ENCODE measurements around the gene ALG5. TPM values are rescaled to one million over a fixed set of nuclear protein-coding genes. Genes with fewer than 3 reads are reported as not detected.

The ALG5 gene
- total and polyA plus RNA-seq, 2 of the 4 experiments (the other 2 are of a cell fraction): 19.4 to 21.9 TPM

DNA sequence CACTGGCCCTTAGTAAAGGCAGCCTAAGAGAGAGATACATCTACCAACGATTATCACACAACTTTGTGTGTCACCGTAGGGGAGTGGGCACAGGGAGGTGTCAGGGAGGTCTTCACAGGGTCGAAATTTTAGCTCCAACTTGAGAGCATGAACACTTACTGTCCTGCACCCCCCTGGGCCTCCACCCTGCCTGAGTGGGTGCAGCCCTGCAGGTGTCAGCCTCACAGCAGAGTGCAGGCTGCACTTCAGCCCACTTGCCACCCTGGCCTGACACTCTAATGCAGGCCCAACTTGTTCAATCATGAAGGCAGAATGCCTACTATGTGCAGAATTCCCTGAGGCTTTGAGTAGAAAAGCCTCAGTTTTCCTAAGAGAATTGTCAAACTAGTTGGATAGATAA lies 75.1 kb downstream of the ALG5 start:
- ChIA-PET POLR2A (ENCODE audit: unreplicated experiment) (no interaction called here), CTCF (no interaction called here)
- Histone ChIP-seq H2BK20ac (ENCODE audit: low read depth, low read length) (no peak overlapping the region), H3K4me1 (ENCODE audit: control insufficient read depth, insufficient read depth, low read length) (peaks cover 3% of the 10 kb centered on the region), H2BK15ac (ENCODE audit: low read depth, low read length) (no peak overlapping the region), H3K4ac (ENCODE audit: low read depth, low read length) (no peak overlapping the region), H3K9ac (ENCODE audit: low read depth, low read length) (no peak overlapping the region), H3K18ac (ENCODE audit: low read depth, low read length) (no peak overlapping the region), H3K14ac (replicated peaks; ENCODE audit: low read depth, low read length) (no peak overlapping the region), H2BK5ac (ENCODE audit: low read depth, low read length, poor library complexity, severe bottlenecking) (no peak overlapping the region), H4K91ac (ENCODE audit: insufficient read depth, low read depth, low read length) (no peak overlapping the region), H3K9me3 (ENCODE audit: control insufficient read depth, insufficient read depth, low read length) (no peaks in the 10 kb centered on the region), H2AFZ (replicated peaks; ENCODE audit: low read length, poor library complexity) (no peak overlapping the region), H3K27me3 (ENCODE audit: control insufficient read depth, insufficient read depth, low read length) (no peaks in the 10 kb centered on the region), H3K4me3 (ENCODE audit: insufficient read depth, low read depth, low read length) (no peak overlapping the region), H2AK9ac (replicated peaks; ENCODE audit: low read depth, low read length, poor library complexity) (no peak overlapping the region), H2BK120ac (ENCODE audit: low read depth, low read length) (no peak overlapping the region), H4K5ac (ENCODE audit: low read depth, low read length) (no peak overlapping the region), H3K36me3 (ENCODE audit: control insufficient read depth, insufficient read depth, low read length) (no peaks in the 10 kb centered on the region), H4K8ac (ENCODE audit: low read depth in 2 of 2, low read length in 2 of 2) (no peak overlapping the region), H3K23ac (ENCODE audit: low read depth, low read length) (no peak overlapping the region), H3K4me2 (ENCODE audit: low read depth, low read length) (no peak overlapping the region), H3K27ac (ENCODE audit: insufficient read depth, low read length) (no peak overlapping the region), H3K56ac (ENCODE audit: extremely low read depth, insufficient read depth, low read length) (no peak overlapping the region), H3K9me1 (ENCODE audit: insufficient read depth, low read length) (peaks cover 3% of the 10 kb centered on the region; the same call in 1 of the 2 replicates), H3K79me1 (ENCODE audit: low read depth in 1 of 2, low read length in 2 of 2) (peaks cover 0 to 4% of the 10 kb centered on the region in 2 experiments; a peak in 2 of 4 replicates), H2AK5ac (ENCODE audit: low read depth, low read length) (no peak overlapping the region), H4K20me1 (ENCODE audit: insufficient read depth, low read length) (no peaks in the 10 kb centered on the region; the same call in 1 of the 2 replicates)
- ATAC-seq (ENCODE audit: low read depth) (no peak), DNase-seq (no peak)
- TF ChIP-seq MXI1 (IDR thresholded peaks at IDR 0.05; ENCODE audit: borderline replicate concordance, low read depth, low read length) (no peak), CEBPB (IDR thresholded peaks at IDR 0.05; ENCODE audit: low read depth, low read length) (no peak), NFE2L2 (IDR thresholded peaks at IDR 0.05; ENCODE audit: low read depth, low read length) (no peak), RAD21 (IDR thresholded peaks at IDR 0.05; ENCODE audit: low read length) (no peak), SMC3 (IDR thresholded peaks at IDR 0.05; ENCODE audit: low read depth, low read length) (no peak), MAFK (IDR thresholded peaks at IDR 0.05; ENCODE audit: low read depth, low read length) (no peak), CHD1 (IDR thresholded peaks at IDR 0.05; ENCODE audit: low read depth, low read length) (no peak)
- TF ChIP-seq, protein P1, sequence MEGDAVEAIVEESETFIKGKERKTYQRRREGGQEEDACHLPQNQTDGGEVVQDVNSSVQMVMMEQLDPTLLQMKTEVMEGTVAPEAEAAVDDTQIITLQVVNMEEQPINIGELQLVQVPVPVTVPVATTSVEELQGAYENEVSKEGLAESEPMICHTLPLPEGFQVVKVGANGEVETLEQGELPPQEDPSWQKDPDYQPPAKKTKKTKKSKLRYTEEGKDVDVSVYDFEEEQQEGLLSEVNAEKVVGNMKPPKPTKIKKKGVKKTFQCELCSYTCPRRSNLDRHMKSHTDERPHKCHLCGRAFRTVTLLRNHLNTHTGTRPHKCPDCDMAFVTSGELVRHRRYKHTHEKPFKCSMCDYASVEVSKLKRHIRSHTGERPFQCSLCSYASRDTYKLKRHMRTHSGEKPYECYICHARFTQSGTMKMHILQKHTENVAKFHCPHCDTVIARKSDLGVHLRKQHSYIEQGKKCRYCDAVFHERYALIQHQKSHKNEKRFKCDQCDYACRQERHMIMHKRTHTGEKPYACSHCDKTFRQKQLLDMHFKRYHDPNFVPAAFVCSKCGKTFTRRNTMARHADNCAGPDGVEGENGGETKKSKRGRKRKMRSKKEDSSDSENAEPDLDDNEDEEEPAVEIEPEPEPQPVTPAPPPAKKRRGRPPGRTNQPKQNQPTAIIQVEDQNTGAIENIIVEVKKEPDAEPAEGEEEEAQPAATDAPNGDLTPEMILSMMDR (conservative IDR thresholded peaks at IDR 0.05; ENCODE audit: low read depth, low read length): no peak
- TF ChIP-seq, protein P2, sequence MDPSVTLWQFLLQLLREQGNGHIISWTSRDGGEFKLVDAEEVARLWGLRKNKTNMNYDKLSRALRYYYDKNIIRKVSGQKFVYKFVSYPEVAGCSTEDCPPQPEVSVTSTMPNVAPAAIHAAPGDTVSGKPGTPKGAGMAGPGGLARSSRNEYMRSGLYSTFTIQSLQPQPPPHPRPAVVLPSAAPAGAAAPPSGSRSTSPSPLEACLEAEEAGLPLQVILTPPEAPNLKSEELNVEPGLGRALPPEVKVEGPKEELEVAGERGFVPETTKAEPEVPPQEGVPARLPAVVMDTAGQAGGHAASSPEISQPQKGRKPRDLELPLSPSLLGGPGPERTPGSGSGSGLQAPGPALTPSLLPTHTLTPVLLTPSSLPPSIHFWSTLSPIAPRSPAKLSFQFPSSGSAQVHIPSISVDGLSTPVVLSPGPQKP (IDR thresholded peaks at IDR 0.05; ENCODE audit: borderline replicate concordance, low read depth, low read length): no peak
- TF ChIP-seq, protein P3, sequence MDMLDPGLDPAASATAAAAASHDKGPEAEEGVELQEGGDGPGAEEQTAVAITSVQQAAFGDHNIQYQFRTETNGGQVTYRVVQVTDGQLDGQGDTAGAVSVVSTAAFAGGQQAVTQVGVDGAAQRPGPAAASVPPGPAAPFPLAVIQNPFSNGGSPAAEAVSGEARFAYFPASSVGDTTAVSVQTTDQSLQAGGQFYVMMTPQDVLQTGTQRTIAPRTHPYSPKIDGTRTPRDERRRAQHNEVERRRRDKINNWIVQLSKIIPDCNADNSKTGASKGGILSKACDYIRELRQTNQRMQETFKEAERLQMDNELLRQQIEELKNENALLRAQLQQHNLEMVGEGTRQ (IDR thresholded peaks at IDR 0.05; ENCODE audit: low read depth, low read length): no peak
- dilution Hi-C loops (cut with HindIII; ENCODE audit: low sequenced_read_pairs, unreplicated experiment) (no loop called here), in situ Hi-C loops (cut with MboI; ENCODE audit: low sequenced_read_pairs) (no loop called here), intact Hi-C loops (cut with micrococcal nuclease) (no loop called here)
- WGBS, 2 experiments (ENCODE audit: extremely low coverage in 2 of 2, insufficient read length in 1 of 2): no CpG with 5 or more reads among the region's 3 CpGs
- no TSS peak for BruUV-seq (replicated peaks)

Measured in IMR-90 (cell line).